H54 (cell line): ENCODE measurements around the gene TNKS1BP1.
"Not testable (repeated sequence)": the region's sequence is repeated elsewhere in the genome, so short reads cannot be mapped to it uniquely, and the experiment has no call there.

Source experiments
- DNase-seq: peaks from one replicate; pipeline ENCODE4 v3.0.0; 2011; ENCODE audit warnings: low spot score, mixed read lengths; ENCODE audit not compliant: insufficient read length
- FAIRE-seq: peaks from 3 replicates; lab custom pipeline; 2011; peaks lifted over from hg19 to GRCh38; lab: Jason Lieb, UNC
- POLR2A ChIP-seq: IDR thresholded peaks from 2 replicates; pipeline ENCODE4 v1.6.1; 2011; ENCODE audit warnings: low read depth, mild to moderate bottlenecking, low read length

Gene TNKS1BP1

GRCh38 chr11:57324886-57325734 lies at the start of gene TNKS1BP1:
Gene TNKS1BP1 (minus strand): TSS chr11:57324952. CDS start chr11:57321885, 3,067 bp downstream.
- DNase-seq (peak; percentile 87), FAIRE-seq (no peak)
- peak; percentile 45; the same call in 1 of the 2 replicates for TF ChIP-seq POLR2A

- no peak for FAIRE-seq
- DNase-seq: no peak
- TF ChIP-seq POLR2A: no peak
Observed at GRCh38 chr11:57373146-57373545, 48.4 kb upstream of the TNKS1BP1 start.

GRCh38 chr11:57370941-57371340 lies 46.2 kb upstream of the TNKS1BP1 start:
- TF ChIP-seq POLR2A: no peak
- FAIRE-seq (no peak), DNase-seq (no peak)

- DNase-seq (no peak), FAIRE-seq (no peak)
- no peak for TF ChIP-seq POLR2A
Observed at GRCh38 chr11:57370251-57370650, 45.5 kb upstream of the TNKS1BP1 start.

DNA sequence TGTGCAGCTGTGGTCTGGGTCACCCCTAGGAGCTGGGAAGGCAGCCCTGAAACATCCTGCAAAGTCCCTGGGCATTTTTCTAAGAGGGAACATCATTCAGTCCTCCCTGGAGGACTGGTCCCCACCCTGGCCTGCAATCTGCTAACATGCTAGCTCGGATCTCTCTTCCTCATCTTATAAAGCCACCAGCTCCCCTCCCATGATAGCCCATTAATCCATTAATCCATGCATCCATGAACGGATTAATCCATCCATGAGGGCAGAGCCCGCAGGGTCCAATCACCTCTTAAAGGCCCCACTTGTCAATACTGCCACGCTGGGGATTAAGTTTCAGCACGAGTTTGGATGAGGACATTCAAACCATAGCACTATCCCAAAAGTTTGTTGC lies 44.1 kb upstream of the TNKS1BP1 start:
- FAIRE-seq: no peak
- TF ChIP-seq POLR2A: no peak
- DNase-seq: no peak

DNA sequence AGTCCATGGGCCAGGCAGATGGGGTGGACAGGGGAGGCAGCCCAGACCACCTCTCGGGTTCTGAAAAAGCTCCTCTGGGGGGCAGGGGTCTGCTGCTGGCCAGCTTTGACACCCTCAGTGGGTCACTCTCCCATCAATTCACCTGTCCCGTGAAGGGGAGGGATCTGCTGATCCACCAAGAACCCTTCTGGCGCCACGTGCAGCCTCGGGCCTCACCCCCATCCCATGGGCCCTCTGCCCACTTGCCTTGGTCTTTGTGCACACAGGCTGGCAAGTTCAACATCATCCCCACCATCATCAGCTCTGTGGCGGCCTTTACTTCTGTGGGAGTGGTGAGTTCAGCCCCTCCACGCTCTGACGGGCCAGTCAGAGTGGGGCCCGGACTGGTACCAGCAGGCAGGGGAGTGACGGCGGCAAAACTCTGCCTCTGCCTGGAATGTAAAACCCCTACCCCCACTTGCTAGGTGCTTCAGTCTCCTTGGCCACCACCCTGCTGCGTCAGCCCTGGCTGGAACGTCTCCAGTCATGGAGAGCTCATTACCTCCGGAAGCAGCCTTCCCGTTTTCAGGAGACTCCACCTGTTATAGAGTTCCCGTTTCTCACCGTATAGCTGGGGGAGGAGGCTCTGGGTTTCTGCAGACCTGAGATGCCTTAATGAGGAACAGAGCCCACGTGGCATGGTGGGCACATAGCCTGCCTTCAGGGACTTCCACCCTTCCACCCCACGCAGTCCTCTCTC lies 43.5 kb upstream of the TNKS1BP1 start:
- FAIRE-seq: no peak
- DNase-seq: no peak
- TF ChIP-seq POLR2A: no peak

GRCh38 chr11:57364851-57365660 lies 40.3 kb upstream of the TNKS1BP1 start:
- DNase-seq (no peak), FAIRE-seq (no peak)
- no peak for TF ChIP-seq POLR2A

GRCh38 chr11:57363131-57364080 lies 38.7 kb upstream of the TNKS1BP1 start:
- FAIRE-seq (no peak), DNase-seq (no peak)

DNA sequence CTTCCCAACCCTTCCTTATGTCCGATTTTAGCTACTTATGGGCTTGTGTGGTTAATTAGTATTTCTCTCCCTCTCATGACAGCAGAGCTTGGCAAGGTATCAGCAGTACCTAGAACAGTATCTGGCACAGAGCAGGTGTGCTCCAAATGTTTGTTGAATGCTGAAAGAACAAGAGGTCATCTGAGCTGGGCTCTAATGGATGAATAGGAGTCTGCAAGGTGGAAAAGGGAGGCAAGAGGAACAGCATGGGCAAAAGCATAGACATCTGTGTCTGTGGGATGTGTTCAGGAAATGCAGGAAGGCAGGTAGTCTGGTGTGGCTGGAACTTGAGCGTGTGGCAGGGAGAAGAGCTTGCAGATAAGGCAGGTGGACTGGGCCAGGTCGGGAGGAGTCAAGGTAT lies 37.2 kb upstream of the TNKS1BP1 start:
- FAIRE-seq: no peak
- no peak for TF ChIP-seq POLR2A
- no peak for DNase-seq

More at GRCh38 chr11:57363131-57364080, 38.7 kb upstream of the TNKS1BP1 start:
- TF ChIP-seq POLR2A: no peak

DNA sequence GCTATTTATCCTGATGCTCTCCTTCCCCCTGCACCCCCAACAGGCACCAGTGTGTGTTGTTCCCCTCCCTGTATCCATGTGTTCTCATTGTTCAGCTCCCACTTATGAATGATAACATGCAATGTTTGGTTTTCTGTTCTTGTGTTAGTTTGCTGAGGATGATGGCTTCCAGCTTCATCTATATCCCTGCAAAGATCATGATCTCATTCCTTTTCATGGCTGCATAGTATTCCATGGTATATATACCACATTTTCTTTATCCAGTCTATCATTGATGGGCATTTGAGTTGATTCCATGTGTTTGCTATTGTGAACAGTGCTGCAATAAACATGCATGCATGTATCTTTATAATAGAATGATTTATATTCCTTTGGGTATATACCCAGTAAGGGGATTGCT lies 36.7 kb upstream of the TNKS1BP1 start:
- DNase-seq, FAIRE-seq: not testable (repeated sequence)

DNA sequence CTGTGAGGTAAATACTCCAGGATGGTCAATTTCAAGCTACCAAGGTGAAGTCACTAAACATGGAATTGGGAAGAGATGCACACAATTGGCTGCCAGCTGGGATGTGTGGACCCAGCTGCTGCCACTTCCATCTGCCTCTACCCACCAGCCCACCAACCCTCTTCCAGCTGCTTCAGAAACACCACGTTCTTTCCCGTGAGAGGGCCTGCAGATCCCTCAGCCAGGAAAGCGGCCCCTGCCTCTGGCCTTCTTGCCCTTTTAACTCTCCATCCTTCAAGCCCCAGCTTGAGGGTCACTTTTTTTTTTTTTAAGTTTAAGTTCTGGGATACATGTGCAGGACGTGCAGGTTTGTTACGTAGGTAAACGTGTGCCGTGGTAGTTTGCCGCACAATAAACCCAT lies 36.2 kb upstream of the TNKS1BP1 start:
- no peak for FAIRE-seq
- TF ChIP-seq POLR2A: no peak
- no peak for DNase-seq

DNA sequence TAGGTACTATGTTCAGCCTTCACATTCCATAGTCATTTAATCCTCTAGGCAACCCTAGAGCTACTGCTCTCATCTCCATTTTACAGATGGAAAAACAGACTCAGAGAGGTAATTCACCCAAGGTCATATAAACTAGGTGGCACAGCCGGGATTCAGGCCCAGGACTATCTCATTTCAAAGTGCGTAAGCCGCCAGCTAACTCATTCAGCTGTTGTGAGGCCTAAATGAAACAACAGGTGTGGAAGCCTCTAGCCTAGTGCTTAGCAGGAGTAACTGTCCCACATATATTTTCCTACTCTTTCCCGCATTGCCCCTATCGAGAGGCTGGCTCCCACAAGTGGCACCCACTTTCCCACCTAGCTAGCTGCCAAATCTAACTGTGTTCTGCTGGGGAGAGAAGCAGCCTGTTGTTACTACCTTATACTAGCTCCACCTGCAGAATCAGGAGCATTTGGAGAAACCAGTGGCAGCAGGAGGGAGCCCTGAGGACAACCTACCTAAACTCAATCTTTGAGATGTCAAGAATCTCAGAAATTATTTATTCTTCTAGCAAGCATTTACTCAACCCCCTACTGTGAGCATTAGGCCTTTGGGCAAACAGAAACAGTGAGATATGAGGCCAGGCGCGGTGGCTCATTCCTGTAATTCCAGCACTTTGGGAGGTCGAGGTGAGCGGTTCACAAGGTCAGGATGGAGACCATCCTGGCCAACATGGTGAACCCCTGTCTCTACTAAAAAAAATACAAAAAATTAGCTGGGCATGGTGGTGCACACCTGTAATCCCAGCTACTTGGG lies 35.3 kb upstream of the TNKS1BP1 start:
- no peak for TF ChIP-seq POLR2A
- FAIRE-seq: no peak
- DNase-seq: no peak
